Peyer's patch (tissue), 4 donors: Measurements from ENCODE around the gene TGFA.

Source experiments
- CTCF ChIP-seq, 6 experiments: fragments of 450-650 bp in 4 of 6; fragments of 200-600 bp in 2 of 6; sonication (generic) in 1 of 6; IDR thresholded peaks; one replicate each; pipeline ENCODE4 v1.5.1; 2017 to 2019; ENCODE audit warnings: antibody characterized with exemption in 6 of 6, mild to moderate bottlenecking in 3 of 6, moderate library complexity in 1 of 6
- POLR2A ChIP-seq, 2 donors: fragments of 450-650 bp; IDR thresholded peaks; one replicate each; pipeline ENCODE4 v1.5.1; 2017; ENCODE audit warnings: antibody characterized with exemption in 2 of 2, mild to moderate bottlenecking in 2 of 2, moderate library complexity in 2 of 2

- TF ChIP-seq CTCF (IDR thresholded peaks at IDR 0.05): no peak
- no peak for TF ChIP-seq POLR2A (IDR thresholded peaks at IDR 0.05)
Measured at GRCh38 chr2:70468878-70469277, 84.7 kb downstream of the TGFA start.
